Epidermal melanocyte (primary cell): ENCODE results near the gene SMIM34.
"Not testable (repeated sequence)": the region's sequence is repeated elsewhere in the genome, so short reads cannot be mapped to it uniquely, and the experiment has no call there.

ENCODE experiments used
- DNase-seq: peaks from one replicate; pipeline ENCODE4 v3.0.0; 2011; ENCODE audit warnings: low spot score; ENCODE audit not compliant: insufficient read length

Gene SMIM34

GRCh38 chr21:34374462-34374861 lies 49.3 kb downstream of the SMIM34 start:
- DNase-seq: not testable (repeated sequence)

GRCh38 chr21:34372321-34372720 lies 51.4 kb downstream of the SMIM34 start:
- no peak for DNase-seq

GRCh38 chr21:34369741-34370140 lies 54.0 kb downstream of the SMIM34 start:
- no peak for DNase-seq
